HG02870 (cell line): ENCODE data around the gene UBE3B.

Experiments
- ATAC-seq: cut with Tn5 transposase; IDR thresholded peaks from one replicate; pipeline ENCODE4 v1.9.1; 2021; ENCODE audit warnings: mild to moderate bottlenecking, moderate library complexity; ENCODE audit not compliant: unreplicated experiment

The UBE3B gene

DNA sequence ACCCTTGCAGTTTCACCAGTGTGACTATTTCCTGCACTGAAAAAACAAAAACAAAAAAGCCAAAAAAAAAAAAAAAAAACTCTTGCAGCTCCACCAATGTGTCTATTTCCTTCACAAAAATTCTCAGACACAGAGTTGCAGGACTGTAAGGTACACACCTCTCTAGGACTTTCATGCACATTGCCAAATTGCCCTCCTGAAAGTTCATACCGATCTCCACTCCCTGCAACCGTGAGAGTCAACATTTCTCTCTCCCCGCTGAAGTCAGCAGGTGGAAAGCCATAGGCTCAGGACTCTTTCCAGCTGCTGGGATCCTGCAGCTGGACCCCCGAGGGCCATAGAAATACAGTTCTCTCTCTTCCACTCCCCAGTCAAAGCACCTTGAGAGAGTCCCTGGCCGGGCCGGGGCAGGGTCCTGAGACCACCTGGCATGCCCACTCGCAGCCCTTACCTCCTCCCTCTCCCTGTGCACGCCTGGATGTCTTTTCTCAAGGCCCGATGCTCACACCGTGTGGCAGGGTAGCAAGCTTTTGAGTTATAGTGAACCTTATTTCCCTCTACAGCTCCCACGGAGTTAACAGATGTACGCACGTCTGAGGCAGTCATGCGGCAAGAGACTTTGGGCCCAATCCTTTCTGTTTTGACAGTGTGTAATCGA is 72.3 kb downstream of the UBE3B start:
- no peak for ATAC-seq

DNA sequence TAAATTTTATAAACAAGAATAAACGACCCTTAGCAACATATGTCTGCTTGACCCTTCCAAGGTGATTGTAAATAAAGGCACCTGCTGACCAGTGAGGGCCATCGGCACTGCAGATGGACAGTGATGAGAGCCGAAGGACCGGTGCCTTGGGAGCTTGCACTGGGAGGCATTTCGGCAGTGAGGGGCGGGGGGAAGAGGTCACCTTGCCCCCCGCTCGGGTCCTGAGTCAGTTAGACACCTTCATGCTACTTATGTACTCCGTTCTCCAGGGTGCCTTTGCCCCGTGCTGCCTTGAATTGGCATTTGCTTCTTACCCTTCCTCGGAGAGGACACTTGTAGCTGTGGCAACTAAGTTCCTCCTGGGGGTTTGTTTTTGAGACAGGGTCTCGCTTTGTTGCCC is 72.8 kb downstream of the UBE3B start:
- ATAC-seq, result no peak

DNA sequence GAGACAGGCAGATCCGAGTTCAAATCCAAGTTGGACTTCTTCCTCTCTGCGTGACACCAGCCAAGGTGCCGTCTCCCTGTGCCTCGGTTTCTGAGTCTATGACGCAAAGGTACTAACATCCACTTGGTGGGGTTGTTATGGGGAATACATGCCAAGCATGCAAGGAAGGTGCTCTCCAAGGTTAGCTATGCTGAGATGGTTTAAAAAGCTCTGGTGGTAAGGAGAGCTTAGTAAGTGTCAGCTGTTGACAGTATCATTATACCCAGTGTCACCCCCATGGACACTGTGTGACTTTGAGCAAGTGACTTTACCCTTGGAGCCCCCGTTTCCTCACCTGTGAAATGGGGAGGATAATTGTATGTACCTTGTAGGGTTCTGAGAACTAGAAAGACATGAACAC is 73.7 kb downstream of the UBE3B start:
- ATAC-seq, result no peak

DNA sequence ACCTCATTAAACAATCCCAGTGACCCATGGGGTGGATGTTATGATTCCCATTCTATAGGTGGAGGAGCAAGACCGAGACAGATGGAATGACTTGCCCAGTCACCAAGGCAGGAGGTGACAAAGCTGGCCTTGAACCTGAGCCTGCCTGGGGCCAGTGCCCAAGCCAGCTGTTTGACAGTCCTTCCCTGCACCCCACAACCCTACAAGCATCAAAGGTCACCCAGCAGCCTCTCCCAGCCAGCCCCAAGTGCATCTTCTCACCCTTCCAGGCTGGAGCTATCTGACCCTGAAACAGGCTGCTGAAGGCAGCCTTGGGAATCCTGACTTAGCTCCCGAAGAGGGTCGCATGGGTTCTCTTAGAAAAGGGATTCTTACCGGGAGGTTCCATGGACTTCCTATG is 75.5 kb downstream of the UBE3B start:
- no peak for ATAC-seq

DNA sequence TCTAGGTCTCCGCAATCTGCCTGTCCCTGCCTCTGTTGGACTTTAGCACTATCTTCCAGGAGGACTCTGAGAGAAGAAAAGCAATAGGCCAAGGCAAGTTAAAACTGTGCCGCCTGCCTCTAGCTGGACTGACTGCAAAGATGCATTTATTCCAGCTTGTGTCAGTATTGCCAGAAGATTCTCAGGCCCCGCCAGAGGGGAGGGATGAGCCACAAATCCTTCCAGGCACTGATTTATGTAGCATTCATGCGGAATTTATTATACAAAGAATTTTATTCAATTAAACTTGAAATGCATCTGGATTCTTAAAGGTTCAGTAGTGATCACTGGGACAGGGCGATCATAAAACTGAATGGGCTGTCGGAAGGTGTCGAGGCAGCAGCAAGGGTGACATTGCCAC is 76.0 kb downstream of the UBE3B start:
- no peak for ATAC-seq

DNA sequence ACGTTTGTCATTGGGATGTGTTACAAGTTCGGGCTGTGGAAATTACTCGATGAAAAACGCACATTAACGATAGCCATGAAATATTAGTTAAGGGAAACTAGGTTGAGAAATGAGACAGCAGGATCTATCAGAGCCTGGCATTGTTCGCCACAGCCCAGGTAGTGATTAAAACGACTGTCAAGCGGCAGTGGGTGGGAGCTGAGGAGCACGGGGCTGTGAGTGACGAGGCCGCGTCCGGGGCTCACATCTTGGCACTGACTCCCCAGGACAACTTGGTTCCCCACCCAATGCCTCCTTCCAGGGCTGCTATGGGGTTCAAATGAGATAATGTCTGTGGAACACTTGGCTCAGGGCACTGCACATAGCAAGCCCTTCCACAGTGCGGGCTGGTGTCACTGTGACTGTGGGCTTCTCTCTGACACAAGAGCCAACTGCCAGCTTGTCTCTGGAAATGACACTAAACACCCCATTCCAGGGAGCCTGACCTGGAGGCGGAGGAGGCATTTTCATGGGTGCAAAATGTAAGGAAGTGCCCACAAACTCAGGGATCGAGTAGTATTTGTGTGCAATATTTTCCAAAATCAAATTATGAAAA is 76.6 kb downstream of the UBE3B start:
- no peak for ATAC-seq

DNA sequence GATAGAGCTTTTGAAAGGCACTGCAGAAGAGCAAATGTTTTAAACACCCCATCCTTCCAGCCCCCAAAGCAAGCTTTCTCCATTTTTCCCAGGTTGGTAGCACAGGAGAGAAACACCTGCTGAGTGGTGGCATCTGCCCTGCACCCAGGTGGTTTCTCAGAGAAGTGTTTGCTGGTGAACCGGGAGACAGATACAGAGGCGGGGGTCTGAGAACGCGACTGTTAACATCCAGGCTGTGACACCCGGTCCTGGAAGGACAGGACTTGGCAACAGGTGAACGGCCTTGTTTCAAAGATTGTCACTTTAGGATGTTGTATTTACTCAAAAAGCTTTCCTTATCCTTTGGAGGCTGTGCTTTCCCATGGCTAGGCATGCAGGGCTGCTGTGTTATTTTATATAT is 77.3 kb downstream of the UBE3B start:
- ATAC-seq, result no peak

DNA sequence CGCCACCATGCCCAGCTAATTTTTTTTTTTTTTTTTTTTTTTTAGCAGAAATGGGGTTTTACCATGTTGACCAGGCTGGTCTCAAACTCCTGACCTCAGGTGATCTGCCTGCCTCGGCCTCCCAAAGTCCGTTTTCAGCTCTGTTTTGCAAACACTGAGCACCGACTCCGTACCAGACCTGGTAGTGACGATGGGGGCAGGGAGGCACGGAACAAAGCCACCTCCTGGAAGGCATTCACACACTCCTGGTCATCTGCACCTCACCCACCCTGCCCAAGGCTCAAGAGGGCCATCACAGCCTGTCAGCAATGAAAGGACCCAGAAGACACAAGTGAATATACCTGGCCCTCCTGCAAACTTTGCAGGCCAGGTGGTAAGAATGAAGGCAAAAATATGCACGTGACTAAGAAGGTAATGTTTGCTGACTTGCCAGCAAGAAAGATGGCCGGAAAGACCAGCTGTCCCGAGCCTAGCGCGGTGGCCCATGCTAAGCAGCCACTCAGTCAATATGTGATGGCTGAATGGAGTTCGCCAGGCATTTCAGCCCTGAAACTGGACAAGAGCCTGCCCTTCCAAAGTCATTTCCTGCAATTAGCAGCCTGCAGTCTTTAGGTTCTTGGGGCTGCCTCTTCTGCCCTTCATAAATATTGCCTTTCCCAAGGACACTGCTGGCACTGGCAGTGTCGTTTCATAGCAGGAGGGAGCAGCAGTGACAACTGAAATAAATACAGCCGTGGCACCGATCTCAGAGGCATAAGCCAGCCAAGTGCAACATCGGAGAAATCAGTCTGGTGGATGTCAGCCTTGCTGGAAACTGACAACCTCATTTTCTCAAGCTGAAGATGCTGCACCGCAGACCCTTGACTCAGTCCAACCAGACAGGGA is 78.2 kb downstream of the UBE3B start:
- ATAC-seq, result no peak

DNA sequence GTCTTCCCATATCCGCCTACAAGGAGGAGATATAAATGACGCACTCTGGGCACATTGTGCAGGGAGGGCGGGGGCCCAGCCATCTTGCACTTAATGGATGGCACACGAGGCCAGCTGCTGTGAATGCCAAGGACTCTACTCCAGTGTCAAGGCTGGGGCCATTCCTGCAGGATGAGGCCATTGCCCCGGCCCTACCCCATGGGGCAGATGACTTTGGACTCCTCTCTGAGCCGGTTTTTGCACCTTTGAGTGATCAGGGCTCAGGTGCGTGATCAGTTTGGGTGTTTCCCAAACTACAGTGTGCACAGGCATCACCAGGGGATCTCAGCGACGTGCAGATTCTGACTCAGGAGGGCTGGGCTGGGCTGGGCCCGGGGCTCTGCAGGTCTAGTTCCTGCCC is 79.8 kb downstream of the UBE3B start:
- ATAC-seq, result no peak

DNA sequence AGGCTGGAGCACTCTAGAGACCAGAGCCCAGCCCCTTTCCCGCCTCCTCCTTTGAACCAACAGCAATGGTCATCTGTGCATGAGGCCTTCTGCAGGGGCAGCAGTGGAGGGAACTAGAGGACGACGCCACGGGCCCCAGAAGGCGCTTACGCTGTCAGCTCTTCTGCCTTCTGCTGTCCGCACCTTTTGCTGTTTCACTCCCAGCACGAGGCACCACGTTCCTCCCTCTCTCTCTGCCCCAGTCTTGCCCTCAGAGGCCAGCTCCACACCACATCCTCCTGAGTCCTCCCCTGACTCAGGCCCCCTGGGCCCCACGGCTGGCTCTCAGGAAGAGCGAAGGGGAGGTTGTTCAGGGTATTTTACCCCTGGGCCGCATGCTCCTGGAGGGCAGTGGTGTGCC is 80.4 kb downstream of the UBE3B start:
- no peak for ATAC-seq

DNA sequence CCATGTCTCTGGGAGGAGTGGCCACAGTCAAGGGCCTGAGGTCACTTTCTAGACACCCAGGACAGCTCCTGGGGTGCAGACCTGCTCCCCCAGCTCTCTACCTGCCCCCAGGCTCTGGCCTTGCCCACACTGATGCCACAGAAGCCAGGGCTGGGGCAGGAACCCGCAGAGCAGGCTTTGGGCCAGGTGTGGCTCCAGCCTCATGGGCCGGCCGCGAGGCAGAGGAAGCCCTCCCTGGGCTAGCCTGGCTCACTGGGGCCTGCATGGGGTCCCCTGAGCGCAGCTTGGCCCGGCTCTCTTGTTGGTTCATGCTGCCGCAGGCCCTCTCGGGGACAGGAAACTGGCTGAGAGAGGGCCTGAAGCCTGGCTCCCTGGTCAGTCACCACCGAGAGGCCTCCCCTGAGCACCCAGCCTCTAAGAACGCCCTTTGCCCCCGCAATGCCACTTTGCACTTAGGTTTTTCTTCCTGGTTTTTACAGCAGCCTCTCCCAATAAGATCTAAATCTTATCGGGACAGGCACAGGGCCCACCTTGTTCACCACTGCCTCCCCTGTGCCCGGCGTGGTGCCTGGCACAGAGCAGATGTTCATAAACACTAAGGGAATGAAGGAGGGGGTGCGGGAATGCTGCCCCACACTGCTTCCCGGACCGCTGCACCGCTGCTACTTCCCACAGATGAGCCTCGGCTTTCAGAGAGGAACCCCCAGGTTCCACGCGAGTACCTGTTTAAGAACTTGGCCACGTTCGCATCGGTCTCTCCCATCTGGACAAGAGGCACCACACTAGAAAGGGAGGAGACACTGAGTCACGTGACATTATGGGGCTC is 81.2 kb downstream of the UBE3B start:
- no peak for ATAC-seq

DNA sequence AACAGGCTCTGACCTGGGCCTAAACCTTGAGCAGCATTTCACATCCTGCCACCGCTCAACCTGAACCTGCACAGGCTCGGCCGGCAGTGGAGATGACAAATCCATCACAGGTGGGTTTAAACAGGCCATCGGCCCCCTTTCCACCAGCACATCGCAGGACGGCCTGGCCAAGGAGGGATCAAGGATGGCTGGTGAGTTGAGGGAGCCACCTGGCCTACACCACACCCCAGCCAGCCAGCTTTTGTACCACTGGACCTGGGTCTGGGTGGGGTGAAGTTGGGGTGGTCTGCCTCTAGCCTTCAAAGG is 81.7 kb downstream of the UBE3B start:
- no peak for ATAC-seq

DNA sequence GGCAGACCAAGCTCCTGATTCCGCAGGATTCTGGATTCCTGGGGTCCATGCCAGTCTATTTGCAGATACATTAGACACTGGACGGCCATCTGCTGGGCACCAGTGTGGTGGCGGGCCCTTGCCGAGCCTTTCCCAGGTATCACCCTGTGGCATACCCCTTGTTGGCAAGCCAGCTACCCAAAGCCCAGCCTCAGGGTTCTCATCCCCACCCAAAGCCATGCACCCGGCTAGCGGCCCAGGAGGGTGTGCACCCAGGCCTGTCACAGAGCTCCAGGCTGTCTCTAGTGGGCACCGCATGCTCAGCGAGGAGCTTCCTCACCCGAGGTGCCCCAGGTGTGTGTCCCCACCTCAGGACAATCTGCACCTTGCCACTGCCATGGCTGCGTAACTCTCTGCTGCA is 82.2 kb downstream of the UBE3B start:
- ATAC-seq, result no peak

DNA sequence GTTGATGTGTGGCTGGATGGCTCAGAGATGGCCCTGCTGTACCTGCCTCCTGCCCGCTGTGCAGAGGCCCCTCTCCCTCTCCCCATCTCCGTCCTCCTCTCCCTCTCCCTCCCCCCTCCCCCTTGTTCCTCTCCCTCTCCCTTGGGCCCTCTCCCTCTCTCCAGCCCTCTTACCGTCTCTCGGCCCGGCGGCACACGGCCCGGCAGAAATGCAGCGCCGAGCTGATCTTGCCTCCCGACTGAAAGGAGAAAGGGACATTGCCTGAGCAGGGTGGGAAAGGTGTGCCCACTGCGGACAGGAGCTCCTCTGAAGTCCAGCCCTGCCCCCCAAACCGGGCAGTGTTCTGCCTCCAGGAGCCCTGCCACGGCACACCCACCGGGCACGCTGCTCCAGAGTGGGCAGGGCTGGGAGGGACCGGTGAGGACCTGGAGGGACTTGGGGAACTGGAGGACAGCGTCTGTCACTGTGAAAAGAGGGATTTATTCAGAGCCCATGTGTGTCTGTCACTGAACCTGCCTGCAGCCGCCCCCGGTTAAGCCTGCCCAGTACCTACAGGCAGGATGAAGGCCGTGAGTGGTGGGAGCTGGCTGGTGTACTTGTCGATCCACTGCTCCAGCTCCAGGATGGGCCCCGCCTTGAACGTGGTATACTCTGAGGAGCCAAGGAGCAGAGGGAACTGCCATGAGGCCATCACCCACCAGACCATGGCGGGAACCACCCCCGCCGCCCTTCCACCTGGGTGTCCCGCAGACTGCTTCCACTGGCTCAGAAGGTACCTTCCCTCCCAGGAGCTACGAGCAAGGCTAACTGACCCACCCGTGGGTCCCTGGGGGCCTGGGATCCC is 83.7 kb downstream of the UBE3B start:
- no peak for ATAC-seq

DNA sequence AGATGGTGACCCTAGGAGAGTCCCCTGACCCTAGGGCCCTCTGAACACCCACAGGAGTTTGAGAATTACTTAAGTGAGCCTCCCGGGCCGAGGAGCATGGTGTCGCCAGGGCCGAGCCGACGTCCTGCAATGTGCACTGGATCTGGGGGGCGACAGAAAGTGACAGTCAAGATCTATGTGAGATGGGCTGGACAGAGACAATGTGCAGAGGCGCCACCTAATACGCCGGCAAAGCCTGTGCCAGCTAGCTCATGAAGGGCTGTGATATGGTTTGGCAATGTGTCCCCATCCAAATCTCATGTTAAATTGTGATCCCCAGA is 84.2 kb downstream of the UBE3B start:
- no peak for ATAC-seq

DNA sequence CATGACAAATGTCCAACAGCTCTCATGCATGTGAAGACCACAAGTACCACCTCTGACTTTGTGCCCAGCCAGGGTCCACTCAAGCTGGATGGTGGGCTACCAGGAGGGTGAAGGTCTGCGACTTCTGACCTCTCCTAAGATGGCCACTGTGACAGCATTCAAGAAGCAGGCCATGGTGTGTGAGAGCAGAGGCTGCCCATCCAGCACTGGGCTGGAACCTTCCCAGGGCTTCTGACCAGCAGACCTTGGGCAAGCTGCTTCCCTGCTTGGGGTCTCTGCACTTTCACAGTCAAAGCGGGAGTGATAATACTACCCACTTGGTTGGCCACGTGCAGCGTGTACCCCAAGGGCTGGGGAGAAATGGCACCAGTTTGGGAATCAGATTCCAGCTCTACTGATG is 85.4 kb downstream of the UBE3B start:
- ATAC-seq, result no peak

DNA sequence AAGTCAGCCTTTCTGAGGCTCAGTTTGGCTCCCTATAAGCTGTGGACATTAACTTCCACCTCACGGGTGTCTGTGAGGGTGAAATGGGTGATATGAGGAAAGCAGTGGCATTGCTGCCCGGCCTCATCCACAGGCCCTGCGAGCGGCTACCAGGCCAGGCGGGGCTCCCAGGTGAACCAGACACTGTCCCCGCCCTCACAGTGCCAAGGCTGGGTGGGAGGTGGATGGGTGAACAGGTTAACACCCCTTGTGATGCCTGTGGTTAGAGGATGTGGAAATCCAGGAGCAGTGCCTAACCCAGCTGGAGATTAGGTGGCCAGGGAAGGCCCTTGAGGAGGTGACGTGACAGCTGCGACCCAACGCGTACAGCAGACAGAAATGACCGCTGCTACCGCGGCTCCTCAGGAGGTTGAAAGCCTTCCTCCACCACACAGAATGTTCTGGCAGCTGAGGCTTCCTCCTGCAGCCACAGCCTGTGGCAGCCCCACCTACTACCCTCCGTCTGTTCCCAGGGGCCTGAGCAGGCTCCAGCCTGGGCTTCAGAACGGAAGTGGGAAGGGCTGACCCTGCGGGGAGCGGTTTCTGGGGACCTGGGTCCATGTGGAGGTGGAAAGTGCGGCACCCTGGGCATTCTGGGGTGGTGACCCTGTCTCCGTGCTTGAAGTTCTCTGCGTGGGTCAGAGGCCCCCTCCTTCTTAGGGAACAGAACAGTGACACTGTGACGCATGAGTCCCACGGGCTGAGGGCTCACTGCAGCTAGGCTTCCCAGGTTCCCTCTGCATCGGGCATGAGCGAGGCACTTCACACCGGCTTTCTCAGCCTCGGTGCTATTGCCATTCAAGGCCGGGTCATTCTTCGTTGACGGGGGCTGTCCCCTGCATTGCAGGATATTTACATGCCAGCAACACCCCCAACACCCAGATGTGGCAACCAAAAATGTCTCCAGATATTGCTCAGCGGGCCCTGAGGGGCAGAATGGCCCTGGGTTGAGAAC is 86.2 kb downstream of the UBE3B start:
- ATAC-seq, result no peak

DNA sequence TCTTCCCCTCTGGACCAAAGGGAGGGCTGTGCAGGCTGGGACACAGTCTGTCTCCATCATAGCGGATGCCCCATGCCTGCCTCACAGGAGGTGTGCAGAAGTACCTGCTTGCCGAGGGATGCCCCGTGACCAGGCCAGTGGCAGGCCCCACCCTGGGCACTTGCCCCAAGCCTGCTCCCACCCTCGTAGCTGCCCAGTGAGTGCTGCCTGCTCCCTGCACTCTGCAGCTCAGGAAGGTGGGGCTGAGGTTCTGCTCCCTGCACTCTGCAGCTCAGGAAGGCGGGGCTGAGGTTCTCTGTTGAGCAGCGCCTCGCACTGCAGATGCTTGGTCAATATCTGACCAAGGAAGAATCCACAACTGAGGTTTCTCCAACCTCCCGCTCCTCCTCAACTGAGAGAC is 89.0 kb downstream of the UBE3B start:
- no peak for ATAC-seq

DNA sequence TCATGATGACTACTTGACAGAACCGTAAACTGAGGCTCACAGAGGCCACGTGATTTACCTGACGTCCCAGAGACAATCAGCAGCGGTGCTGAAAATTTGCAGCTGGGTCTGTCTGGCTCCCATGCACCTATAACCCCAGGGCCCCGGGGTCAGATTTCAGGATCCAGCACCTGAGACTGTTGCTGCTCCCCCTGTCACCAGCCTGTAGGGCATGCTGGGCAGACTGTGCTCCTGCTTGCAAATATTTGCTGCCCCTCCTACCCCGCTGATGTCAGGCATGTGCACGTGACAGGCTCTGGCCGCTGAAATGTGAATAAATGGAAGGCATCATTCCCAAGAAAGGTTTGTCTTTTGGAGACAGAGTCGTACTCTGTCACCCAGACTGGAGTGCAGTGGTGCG is 89.9 kb downstream of the UBE3B start:
- ATAC-seq, result no peak

DNA sequence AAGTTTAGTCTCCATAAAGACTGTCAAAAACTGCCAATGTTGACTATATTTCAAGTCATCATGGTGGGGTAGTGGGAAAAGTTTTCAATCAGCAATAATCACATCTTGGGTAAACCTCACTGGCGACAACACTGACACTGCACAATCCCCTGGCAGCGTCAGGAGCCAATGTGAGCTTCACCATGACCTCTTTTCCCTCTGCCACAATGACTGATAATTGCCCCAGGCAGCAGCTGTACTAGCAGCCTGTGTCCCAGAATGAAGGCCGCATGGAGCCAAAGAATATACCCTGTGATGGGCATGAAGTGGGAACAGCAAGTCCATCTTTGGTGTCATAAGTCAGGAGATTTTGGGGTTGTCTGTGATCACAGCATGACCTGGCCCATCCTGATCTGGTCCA is 90.5 kb downstream of the UBE3B start:
- ATAC-seq, result no peak
